ENCODE data around the gene NUP210.

Gene NUP210

DNA sequence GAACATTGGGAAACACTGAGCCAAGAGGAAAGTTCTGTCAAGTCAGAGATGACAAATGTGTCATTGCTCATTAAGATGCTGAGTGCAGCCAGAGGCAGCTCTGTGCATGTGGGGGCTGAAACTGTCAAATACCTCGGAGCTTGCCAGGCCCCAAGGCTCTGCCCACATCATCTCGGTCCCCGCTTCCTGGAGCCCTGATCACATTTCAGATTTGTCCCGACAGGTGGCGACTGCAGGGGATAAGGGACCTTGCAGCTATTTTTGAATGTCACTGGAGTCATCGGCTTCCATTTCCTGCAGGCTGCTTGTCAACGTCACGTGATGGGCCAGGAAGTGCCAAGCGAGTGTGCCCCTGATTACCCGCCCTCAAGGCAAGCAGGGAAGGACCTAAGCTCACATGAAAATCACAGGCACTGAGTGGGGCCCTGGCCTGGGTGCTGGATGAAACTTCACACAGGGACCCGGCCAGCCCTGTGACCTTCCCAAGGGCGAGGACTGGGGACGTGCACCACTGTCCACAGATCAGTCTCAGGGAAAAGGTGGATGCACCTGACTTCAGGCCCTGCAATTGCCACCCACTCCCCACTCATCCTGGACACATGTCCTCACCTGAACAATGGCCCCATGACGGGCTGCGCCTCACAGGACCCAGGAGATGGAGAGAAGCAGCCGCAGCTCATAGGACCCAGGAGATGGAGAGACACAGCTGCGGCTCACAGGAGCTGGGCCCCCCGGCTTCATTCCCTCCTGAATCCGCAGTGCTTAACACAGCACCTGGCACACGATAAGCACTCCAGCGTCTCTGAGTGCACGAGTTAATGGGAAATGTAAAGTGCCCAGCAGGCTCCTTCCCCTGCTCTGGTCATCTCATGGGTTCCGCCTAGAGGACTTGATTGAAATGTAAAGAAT, 73.4 kb downstream of the NUP210 start:
- DNase-seq: peak; percentile 73

DNA sequence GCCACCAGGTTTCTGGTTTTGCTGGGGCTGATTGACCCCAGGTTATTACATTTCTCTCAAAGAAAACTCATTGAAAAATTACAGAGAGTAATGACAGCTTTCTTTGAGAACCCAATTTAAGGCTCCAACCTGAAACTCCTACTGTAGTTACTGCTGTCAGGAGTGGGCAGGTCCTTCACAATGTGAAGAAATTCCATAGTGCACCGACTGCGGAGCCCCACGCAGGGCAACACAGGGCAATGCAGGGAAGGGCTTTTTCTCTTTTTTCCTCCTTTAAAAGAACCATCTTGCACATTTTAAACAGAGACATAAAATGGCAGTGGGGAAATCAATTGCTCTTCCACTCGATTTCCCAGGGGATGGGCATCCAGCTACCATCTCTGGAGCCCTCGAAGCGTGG, 74.3 kb downstream of the NUP210 start:
- DNase-seq: no peak

DNA sequence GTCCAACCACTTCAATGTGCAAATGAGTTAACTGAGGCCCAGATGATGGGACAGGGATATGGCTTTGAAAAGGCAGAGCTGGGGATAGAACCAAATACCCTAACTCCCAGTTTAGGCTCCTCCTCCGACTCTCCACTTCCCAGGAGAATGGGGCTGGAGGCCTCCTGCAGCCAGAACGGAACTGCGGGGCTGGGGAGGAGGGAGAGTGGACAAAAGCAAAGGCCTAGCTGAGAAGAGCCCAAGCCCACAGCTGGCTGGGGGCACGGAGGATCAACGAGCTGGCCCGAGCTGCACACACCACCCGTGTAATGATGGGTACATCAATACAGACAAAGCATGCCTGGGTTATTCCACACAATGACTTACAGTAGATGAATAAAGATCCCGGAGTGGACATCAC, 74.8 kb downstream of the NUP210 start:
- DNase-seq: no peak

DNA sequence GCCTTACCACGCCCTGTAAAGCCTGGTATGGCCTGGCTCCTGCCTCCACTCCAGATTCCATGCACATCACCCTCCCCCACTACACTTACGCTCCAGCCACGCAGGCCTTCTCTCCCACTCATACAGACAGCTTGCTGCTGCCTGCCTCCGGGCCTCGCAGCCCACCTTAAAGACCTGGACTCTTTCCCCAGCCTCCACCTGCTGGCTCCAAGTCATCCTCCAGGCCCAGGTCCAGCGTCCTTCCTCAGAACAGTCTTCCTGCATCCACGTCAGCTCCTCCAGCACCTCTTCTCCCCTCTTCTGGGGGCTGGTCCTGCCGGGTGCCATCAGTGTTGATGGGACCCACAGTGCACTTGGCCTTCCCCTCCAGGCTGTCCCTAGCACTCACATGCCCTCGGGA, 75.5 kb downstream of the NUP210 start:
- DNase-seq: no peak

DNA sequence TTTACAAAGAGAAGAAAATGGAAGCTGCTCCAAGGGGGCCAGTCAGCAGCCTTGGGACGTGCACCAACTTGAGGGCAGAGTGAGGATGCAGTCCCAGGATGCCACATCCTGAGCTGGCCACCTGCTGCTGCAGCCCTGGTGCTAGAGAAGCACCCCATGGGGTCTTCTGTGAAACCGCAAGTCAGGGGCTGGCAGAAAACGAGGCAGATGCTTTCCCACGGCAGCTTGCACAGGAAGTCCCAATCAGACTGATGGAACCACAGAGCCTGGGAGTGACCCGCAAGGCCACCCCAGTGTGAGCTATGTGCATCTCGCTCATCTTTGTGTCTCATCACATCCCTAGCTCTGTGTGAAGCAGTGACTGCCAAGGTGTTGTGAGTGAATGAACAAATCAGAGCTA, 76.5 kb downstream of the NUP210 start:
- no peak for DNase-seq

DNA sequence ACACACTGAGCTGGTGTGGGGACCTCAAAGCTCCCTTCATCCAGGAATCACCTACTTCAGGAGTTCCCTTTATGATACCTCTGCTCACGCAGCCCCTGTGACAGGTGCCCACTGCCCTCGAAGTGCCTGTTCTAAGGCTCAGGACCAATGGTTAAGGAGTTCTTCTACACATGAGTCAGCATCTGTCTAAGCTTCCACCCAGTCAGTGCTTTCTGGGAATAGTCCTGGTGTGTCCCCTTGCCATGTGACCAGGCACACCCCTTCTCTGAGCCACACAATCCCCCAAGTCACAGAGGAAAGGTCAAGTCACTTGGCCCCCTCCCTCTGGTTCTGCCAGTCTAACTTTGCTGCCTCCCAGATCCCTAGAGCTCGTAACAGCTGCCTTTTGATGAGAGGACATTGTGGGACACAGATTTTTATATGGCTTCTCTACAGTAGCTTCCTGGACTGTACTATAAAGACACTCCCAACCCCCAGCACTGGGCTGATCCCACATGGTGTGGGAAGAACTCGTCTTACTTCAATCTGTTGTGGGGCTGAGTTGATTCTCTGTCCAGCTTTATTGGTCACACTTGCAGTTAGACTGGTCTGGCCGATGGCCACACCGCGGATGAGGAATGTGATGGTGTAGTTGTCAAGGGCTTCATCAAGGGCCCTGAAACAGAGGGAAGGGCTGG, 78.8 kb downstream of the NUP210 start:
- DNase-seq: no peak

DNA sequence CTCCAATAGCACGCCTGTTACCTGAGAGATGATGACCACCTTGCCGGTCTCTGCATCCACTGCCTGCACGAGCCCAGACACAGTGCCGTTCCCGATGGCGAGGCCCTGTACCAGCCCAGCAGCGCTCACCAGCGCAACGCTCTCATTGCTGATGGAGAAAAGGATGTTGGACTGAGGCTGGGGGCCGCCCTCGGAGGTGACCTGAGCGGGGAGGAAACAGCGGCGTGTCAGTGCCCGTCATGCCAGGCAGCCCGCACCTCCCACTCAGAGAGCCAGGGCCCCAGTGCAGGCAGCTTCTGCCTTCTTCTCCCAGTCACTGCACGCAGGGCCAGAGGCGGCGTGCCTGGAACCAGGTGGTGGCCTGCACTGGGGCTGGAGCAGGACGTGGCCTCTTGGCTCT, 80.3 kb downstream of the NUP210 start:
- no peak for DNase-seq

DNA sequence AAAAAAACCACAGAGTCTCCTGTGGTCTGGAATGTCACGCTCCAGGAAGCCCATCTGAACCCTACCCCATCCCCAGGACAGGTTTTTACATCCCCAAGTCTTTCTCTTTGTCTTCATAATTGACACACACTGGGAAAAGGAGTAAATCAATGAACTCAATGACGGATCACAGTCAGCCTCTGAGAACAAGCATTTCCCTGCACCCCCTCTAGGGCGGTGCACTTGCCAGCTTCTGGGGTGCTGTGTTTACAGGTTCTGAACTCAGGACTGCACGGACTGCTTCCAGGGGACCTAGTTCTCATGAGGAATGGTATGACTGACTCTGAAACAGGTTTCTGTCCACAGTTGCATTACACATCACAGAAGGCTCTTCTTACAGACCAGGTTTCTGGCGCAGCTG, 81.1 kb downstream of the NUP210 start:
- DNase-seq: no peak

DNA sequence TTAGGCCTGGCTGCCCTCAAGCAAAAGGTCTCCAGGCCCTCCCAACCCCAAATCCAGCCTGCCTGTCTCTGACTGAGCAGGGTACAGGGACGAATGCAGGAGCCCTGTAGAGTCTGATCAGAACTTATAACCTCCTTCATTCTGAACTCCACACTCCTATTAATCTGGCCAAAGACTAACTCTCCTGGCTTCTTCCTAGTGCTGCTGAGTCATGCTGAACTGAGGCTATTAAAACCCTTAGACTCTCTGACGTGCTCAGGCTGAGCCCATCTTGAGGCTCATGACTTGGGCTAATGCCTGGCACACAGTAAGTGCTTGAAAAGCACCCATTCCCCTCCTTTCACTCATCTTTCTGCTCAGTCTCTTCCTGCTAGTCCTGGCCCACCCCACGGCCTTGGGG, 81.9 kb downstream of the NUP210 start:
- no peak for DNase-seq

DNA sequence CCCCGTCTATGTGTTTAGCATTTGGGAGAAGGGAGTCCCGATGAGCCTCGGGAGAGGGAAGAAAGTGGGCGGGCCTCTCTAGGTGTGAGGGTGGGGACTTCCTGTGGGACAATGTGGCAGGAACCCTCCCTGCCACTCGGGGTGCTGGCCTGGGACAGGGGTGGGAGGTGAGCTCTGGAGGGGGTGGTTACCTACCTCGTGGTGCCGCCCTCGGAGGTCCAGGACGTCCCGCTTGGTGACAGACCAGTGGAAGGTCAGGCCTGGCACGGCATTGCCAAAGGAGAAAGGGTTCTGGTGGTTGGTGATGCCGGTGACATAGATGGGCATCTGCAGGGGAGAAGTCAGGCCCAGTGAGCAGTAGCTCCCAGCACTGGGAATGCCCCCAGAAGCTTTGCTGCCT, 83.5 kb downstream of the NUP210 start:
- DNase-seq: no peak

DNA sequence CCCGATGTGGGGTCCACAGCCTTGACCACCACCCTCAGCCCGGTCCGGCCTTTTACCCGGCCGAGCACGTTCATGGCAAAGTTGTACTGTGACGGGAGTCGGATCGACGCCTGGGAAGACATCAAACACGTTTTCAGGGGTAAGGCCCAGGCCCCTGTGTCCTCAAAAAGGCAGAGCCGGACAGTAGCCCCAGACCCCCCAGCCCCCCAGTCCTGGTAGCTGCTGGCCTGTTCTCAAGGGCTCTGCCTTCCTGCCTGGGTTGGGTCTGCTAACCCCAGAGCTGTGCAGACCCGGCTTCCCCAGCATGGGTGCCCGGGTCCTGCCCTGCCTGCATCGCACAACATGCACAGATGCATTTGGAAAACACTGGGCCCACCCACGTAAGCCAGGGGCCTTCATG, 84.6 kb downstream of the NUP210 start:
- DNase-seq: no peak

DNA sequence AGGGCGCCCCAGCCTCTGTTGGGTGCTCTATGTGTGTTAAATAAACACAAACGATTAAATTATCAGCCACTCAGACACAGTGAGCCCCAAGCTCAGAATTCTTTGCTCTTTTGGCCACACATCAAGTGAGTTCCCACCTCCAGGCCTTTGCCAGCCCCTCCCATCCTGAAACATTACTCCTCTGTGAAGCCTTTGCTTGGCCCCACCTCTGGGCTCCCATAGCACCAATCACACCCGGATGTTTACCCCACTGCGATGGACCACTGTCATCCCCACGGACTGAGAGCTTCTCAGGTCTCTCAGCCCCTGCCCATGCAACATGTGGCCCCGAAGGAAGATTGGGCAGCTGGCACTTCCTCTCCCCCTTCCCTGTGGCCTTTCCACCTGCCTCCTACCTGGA, 85.1 kb downstream of the NUP210 start:
- no peak for DNase-seq

DNA sequence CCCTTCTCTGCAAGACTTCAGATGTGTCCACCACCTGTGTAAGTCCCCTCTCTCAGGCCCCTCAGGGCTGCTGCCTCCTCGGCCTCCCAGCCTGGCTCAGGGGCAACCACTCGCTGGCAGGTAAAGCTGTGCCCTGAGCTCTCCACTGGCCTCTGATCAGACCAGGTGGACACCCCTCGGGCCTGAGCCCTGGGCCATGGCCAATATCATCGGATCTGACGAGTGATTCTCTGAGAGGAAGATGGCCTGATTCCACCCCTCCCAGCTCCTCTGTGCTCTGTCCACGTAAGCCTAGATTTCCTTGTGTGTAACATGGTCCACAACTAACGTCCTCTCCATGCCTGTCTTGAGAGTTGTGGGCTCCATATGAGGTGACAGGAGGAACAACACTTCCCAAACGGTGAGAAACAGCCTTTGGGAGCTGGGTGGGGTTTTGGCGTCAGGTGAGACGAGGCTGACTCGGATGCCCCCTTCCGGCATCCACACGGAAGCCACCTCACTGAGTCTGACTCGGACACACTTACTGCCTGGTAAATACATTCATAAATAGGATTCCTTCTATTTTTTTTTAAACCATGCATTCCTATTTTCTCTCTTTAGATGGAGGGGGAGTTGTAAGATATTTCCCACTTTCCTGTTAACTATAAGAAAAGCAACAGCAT, 86.8 kb downstream of the NUP210 start:
- no peak for DNase-seq

DNA sequence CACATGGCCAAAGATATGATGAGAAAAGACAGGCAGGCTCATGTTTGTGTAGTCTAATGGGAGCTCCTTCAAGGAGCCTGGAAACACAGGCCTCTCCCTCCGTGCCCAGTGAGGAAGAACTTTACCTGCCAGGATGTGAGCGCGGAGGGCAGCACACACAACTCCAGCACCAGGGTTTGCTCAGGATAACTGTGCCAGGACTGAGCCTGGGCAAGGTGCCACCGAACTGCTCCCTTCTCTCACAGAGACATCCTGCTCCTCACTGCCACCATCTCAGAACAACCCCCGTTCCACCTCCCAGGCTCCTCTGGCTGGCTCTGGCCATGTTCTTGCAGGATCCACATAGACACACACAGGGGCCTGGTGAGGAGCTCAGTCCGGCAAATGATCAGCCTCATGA, 87.4 kb downstream of the NUP210 start:
- no peak for DNase-seq

DNA sequence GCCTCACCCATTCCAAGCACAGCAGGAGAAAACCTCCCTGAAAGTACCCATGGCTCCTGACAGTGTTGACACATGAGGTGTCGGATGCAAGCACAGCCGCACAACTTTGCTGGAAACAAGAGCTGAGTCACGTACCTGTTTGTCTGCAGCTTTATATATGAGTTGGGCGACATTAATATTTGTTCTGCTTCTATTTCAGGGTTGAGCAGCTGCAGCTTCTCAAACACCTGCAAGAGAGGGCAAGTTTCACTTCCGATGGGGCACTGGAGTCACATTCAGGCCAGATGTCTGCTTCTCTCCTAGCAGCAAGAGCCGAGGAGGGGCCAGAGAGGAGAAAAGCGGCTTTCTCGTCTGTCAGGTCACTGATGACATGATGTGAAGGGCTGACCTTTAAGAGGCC, 88.0 kb downstream of the NUP210 start:
- no peak for DNase-seq

DNA sequence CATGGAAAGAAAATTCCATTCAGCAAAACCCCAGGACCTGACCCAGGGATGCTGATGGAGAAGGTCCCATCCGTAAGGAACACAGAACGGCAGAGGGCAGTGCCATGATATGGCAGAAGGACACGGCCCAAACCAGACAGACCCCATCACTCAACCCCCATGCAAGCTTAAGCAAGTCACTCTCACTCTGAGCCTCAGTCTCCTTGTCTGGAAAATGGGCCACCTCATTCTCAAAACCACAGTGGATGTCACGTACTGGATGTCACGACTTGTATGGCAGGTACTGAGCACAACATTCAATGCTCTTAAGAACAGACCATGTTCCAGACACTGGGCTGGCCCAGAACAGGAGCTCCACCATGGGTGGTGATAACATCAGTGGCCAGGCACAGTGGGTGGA, 90.4 kb downstream of the NUP210 start:
- DNase-seq: no peak

DNA sequence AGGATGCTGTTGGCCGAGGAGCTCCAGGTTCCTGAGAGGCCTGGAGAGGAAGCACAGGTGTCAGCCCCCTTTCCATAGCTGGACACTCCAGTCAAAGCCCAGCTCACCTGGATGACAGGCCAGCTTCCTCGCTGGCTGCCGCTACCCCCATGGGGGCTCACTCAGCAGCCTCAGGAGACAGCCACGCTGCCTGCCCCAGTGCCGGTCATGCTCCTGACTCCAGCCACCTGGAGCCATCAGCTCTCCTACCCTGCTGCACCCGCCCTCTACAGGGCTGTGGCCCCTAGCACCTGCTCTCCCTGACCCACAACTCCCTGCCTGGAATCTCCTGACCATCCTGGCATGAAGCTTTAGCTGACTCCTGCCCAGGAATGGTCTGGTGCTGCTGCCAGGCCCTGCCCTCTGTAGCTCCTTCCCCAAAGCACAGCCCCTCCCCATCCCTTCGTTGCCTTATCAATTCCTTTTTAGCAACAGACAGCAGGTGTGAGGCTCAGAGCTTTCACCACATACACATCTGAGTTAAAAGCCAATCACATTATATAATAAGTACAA, 94.2 kb downstream of the NUP210 start:
- DNase-seq: no peak

DNA sequence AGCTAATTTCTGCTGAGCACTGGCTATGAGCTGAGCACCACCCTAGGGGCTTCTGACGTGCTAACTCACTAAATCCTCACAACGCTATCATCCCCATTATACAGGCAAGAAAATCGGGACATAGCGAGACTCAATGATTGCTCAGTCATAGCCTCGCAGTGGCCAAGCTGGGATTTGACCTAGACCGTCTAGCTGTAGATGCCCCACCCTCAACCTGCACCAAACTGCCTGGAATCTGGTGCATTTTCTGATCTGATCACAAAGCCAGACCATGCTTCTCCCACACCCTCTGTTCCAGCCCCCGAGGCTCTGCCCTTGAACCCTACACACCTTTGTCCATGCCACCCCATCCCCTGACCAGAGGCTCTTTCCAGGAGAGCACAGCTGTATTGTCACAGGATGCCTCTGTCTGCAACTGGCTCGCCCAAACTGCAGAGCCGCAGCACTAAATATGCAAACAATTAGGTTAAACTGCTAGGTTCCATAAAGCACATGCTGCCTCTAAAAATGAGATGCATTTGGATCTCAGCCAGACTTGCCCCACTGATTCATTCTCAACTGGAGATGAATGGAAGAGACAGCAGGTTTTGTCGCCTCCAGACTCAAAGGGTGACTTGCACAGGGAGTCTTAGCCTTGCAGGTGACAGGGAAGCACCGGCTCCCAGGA, 95.2 kb downstream of the NUP210 start:
- DNase-seq: no peak

DNA sequence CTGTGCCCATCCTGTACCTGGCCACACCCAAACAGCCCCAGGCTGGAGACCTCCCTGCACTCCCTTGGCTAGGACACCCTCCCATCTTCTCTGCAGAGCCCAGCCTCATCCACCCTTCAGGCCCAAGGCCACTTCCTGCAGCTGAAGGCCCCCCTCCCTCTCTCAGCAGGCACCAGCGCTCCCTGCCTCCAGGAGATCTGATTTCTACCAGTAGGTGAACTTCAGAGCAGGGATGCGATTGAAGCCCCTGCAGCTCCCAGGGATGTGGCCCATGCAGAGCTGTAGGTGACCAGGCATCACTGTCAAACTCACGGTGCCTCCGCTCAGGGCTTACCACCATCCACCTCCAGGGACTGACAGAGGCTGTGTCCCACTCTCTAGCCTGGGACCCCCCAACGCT, 96.3 kb downstream of the NUP210 start:
- no peak for DNase-seq

DNA sequence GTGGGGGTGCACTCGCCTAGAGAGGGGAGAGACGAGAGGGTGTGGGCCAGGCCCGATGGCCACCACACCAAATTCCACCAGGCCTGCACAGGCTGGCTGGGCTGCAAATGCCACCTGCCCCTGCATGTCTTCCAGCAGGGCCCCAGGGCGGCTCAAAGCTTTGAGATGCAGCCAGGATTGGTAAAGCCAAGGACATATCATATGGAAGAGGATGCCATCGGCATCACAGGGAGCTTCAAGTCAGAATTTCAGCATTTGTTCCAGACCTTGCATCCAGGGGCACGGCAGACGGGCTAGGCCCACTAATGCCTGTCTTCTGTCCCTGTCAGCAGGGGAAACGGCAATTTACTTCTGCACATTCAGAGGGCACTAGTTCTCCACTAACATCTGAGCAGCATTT, 97.8 kb downstream of the NUP210 start:
- DNase-seq: no peak

DNA sequence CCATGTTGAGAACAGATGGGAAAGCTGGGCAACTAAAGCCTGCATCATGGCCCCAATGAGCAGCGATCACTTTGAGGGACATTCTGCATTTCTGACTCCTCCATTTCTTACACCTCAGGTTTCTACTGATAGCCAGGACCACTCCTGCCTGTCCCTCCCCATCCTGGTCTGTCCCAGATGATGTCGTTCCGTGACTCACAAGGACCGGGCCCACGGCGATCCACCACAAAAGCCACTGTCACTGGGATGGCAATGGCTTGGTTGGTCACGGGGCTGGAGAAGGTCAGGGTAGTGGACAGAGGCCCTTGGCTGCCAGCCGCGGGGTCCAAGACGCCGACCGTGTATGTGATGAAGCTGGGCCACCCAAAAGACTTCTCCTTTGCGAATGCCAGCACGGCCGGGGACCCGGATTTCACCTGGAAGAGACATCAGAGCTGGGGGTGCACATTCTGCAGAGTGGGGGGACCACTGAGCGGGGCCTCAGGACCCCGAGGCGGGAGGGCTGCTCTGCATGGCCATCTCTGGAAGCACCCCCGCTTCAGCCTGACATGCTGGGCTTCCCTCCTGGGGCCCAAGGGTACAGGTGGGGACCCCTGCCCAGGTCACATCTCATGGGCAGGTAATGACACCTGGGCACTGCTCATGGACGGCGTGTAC, 100.4 kb downstream of the NUP210 start:
- DNase-seq: no peak

DNA sequence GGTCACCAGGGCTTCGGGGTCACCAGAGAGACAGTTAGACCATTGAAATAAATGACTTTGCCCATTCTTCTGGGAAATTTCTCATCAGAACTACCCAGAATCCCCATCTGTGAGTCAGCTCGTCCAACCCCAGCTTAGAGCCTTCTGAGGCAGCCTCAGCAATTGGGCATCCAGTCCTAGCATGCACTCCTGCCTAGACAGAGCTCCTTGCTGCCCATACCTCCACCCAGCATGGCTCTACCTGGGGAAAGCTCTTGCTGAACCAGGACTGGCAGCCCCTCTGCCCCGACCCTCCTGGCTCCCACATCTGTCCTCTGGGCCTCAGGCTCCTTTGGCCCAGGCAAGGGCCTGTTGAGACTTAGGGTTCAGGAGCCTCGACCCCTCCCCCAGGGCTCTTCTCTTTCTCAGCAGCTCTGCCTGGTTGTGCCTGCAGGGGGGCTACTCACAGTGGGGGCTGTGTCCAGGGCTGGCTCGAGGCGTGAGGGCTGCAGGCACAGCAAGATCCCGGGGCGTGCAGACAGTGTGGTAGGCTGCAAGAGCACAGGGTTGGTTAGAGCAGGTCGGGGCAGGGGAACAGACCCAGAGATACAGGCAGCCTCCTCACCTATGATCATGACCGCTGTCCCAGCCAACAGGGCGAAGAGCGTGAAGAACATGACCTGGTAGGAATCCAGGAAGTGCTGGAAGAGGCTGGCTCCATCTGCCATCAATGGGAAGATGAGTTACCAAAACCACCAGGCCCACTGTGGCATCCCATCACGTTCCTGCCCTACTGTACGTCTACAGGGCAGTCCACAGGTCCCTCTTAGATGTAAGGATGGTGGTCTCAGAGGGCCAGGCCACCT, 101.3 kb downstream of the NUP210 start:
- no peak for DNase-seq
